ENCODE results near the gene NFE2L2.
"Not testable (repeated sequence)": the region's sequence is repeated elsewhere in the genome, so short reads cannot be mapped to it uniquely, and the experiment has no call there.

Gene NFE2L2

GRCh38 chr2:177221970-177222369 lies 42.6 kb downstream of the NFE2L2 start:
- H4K91ac ChIP-seq (ENCODE audit: low read depth, low read length, poor library complexity) = no peak overlapping the region
- no peak overlapping the region for H3K9ac ChIP-seq (ENCODE audit: low read depth, low read length, poor library complexity)
- H3K27me3 ChIP-seq (ENCODE audit: control insufficient read depth in 3 of 3, insufficient read depth in 3 of 3, low read depth in 1 of 3, low read length in 3 of 3) = no peaks in the 10 kb centered on the region
- no peak overlapping the region for H2BK5ac ChIP-seq (ENCODE audit: low read length)
- H2BK120ac ChIP-seq (ENCODE audit: low read depth, low read length) = no peak overlapping the region
- no peak overlapping the region for H3K23ac ChIP-seq (ENCODE audit: low read depth, low read length, poor library complexity)
- no peak overlapping the region for H2BK15ac ChIP-seq (ENCODE audit: low read length)
- H3K79me1 ChIP-seq (ENCODE audit: low read depth, low read length) = peaks cover 4% of the 10 kb centered on the region
- WGBS, 2 donors (ENCODE audit: extremely low coverage in 2 of 2, insufficient read length in 2 of 2, insufficient replicate concordance in 1 of 2) = no CpG with 5 or more reads among the region's 3 CpGs
- H3K14ac ChIP-seq (ENCODE audit: low read length) = no peak overlapping the region
- H2AK5ac ChIP-seq (ENCODE audit: low read depth, low read length) = no peak overlapping the region
- H3K18ac ChIP-seq (ENCODE audit: low read length) = no peak overlapping the region
- H3K36me3 ChIP-seq (replicated peaks in 1 of 2; ENCODE audit: control insufficient read depth in 2 of 2, insufficient read depth in 2 of 2, low read length in 2 of 2) = peaks cover 24 to 77% of the 10 kb centered on the region in 2 donors
- no peak overlapping the region for H2AFZ ChIP-seq (ENCODE audit: low read length)
- no peaks in the 10 kb centered on the region for H3K4me1 ChIP-seq (ENCODE audit: control insufficient read depth in 2 of 2, insufficient read depth in 1 of 2, low read depth in 1 of 2, low read length in 2 of 2)
- H3K27ac ChIP-seq (replicated peaks; ENCODE audit: low read length) = no peak overlapping the region
- no peak overlapping the region for H2BK12ac ChIP-seq (ENCODE audit: low read length)
- no peak overlapping the region for H3K4me3 ChIP-seq (ENCODE audit: low read length in 2 of 2)
- H3K4ac ChIP-seq (ENCODE audit: low read length) = no peak overlapping the region
- no peak for DNase-seq (ENCODE audit: low spot score)
- no peak overlapping the region for H4K8ac ChIP-seq (ENCODE audit: low read depth, low read length)
- no peaks in the 10 kb centered on the region for H3K9me3 ChIP-seq (replicated peaks in 1 of 2; ENCODE audit: control insufficient read depth in 2 of 2, insufficient read depth in 1 of 2, low read depth in 1 of 2, low read length in 2 of 2)
- no peak overlapping the region for H3K4me2 ChIP-seq (ENCODE audit: insufficient read depth, low read length, poor library complexity, severe bottlenecking)

- no peak overlapping the region for H3K18ac ChIP-seq (ENCODE audit: low read length)
- H2AFZ ChIP-seq (ENCODE audit: low read length) = no peak overlapping the region
These were observed 43.0 kb downstream of the NFE2L2 start for GRCh38 chr2:177221534-177221933.

GRCh38 chr2:177219787-177220186 lies 44.7 kb downstream of the NFE2L2 start:
- WGBS, 2 donors (ENCODE audit: extremely low coverage in 2 of 2, insufficient read length in 2 of 2, insufficient replicate concordance in 1 of 2) = no CpG with 5 or more reads among the region's 2 CpGs
- H2BK5ac ChIP-seq (ENCODE audit: low read length); H4K8ac ChIP-seq (ENCODE audit: low read depth, low read length); H3K4me1 ChIP-seq (ENCODE audit: control insufficient read depth in 2 of 2, insufficient read depth in 1 of 2, low read depth in 1 of 2, low read length in 2 of 2); H3K14ac ChIP-seq (ENCODE audit: low read length); H3K9ac ChIP-seq (ENCODE audit: low read depth, low read length, poor library complexity); H3K4me3 ChIP-seq (ENCODE audit: low read length in 2 of 2); H3K4ac ChIP-seq (ENCODE audit: low read length); H3K4me2 ChIP-seq (ENCODE audit: insufficient read depth, low read length, poor library complexity, severe bottlenecking); DNase-seq (ENCODE audit: low spot score); H3K23ac ChIP-seq (ENCODE audit: low read depth, low read length, poor library complexity); H2BK12ac ChIP-seq (ENCODE audit: low read length); H3K18ac ChIP-seq (ENCODE audit: low read length); H3K79me1 ChIP-seq (ENCODE audit: low read depth, low read length); H2AFZ ChIP-seq (ENCODE audit: low read length); H3K27me3 ChIP-seq (ENCODE audit: control insufficient read depth in 3 of 3, insufficient read depth in 3 of 3, low read depth in 1 of 3, low read length in 3 of 3); H2BK15ac ChIP-seq (ENCODE audit: low read length); H3K27ac ChIP-seq (replicated peaks; ENCODE audit: low read length); H3K9me3 ChIP-seq (replicated peaks in 1 of 2; ENCODE audit: control insufficient read depth in 2 of 2, insufficient read depth in 1 of 2, low read depth in 1 of 2, low read length in 2 of 2); H2AK5ac ChIP-seq (ENCODE audit: low read depth, low read length); H4K91ac ChIP-seq (ENCODE audit: low read depth, low read length, poor library complexity); H2BK120ac ChIP-seq (ENCODE audit: low read depth, low read length): not testable (repeated sequence)
- peaks cover 29 to 96% of the 10 kb centered on the region in 2 donors for H3K36me3 ChIP-seq (replicated peaks in 1 of 2; ENCODE audit: control insufficient read depth in 2 of 2, insufficient read depth in 2 of 2, low read length in 2 of 2)

More at GRCh38 chr2:177221534-177221933, 43.0 kb downstream of the NFE2L2 start:
- Histone ChIP-seq H3K4me3 (ENCODE audit: low read length in 2 of 2) (no peak overlapping the region), H2AK5ac (ENCODE audit: low read depth, low read length) (no peak overlapping the region), H2BK15ac (ENCODE audit: low read length) (no peak overlapping the region), H3K79me1 (ENCODE audit: low read depth, low read length) (peaks cover 4% of the 10 kb centered on the region), H3K4me2 (ENCODE audit: insufficient read depth, low read length, poor library complexity, severe bottlenecking) (no peak overlapping the region), H2BK12ac (ENCODE audit: low read length) (no peak overlapping the region), H3K4me1 (ENCODE audit: control insufficient read depth in 2 of 2, insufficient read depth in 1 of 2, low read depth in 1 of 2, low read length in 2 of 2) (no peaks in the 10 kb centered on the region), H3K9me3 (replicated peaks in 1 of 2; ENCODE audit: control insufficient read depth in 2 of 2, insufficient read depth in 1 of 2, low read depth in 1 of 2, low read length in 2 of 2) (no peaks in the 10 kb centered on the region), H3K27me3 (ENCODE audit: control insufficient read depth in 3 of 3, insufficient read depth in 3 of 3, low read depth in 1 of 3, low read length in 3 of 3) (no peaks in the 10 kb centered on the region), H3K4ac (ENCODE audit: low read length) (no peak overlapping the region), H4K91ac (ENCODE audit: low read depth, low read length, poor library complexity) (no peak overlapping the region), H3K27ac (replicated peaks; ENCODE audit: low read length) (no peak overlapping the region), H3K14ac (ENCODE audit: low read length) (no peak overlapping the region), H4K8ac (ENCODE audit: low read depth, low read length) (no peak overlapping the region), H3K36me3 (replicated peaks in 1 of 2; ENCODE audit: control insufficient read depth in 2 of 2, insufficient read depth in 2 of 2, low read length in 2 of 2) (peaks cover 25 to 81% of the 10 kb centered on the region in 2 donors), H3K9ac (ENCODE audit: low read depth, low read length, poor library complexity) (no peak overlapping the region), H3K23ac (ENCODE audit: low read depth, low read length, poor library complexity) (no peak overlapping the region), H2BK5ac (ENCODE audit: low read length) (no peak overlapping the region), H2BK120ac (ENCODE audit: low read depth, low read length) (no peak overlapping the region)
- WGBS, 2 donors (ENCODE audit: extremely low coverage in 2 of 2, insufficient read length in 2 of 2, insufficient replicate concordance in 1 of 2) = no CpG with 5 or more reads among the region's 3 CpGs
- no peak for DNase-seq (ENCODE audit: low spot score)

GRCh38 chr2:177217247-177217843 lies 47.2 kb downstream of the NFE2L2 start:
- Histone ChIP-seq H3K23ac (ENCODE audit: low read depth, low read length, poor library complexity) (no peak overlapping the region), H3K4me2 (ENCODE audit: insufficient read depth, low read length, poor library complexity, severe bottlenecking) (no peak overlapping the region), H3K27me3 (ENCODE audit: control insufficient read depth in 3 of 3, insufficient read depth in 3 of 3, low read depth in 1 of 3, low read length in 3 of 3) (no peaks in the 10 kb centered on the region), H4K91ac (ENCODE audit: low read depth, low read length, poor library complexity) (no peak overlapping the region), H3K9me3 (replicated peaks in 1 of 2; ENCODE audit: control insufficient read depth in 2 of 2, insufficient read depth in 1 of 2, low read depth in 1 of 2, low read length in 2 of 2) (no peaks in the 10 kb centered on the region), H3K18ac (ENCODE audit: low read length) (no peak overlapping the region), H3K79me1 (ENCODE audit: low read depth, low read length) (peaks cover 4% of the 10 kb centered on the region), H2BK12ac (ENCODE audit: low read length) (no peak overlapping the region), H2AFZ (ENCODE audit: low read length) (no peak overlapping the region), H3K36me3 (replicated peaks in 1 of 2; ENCODE audit: control insufficient read depth in 2 of 2, insufficient read depth in 2 of 2, low read length in 2 of 2) (peaks cover 25 to 87% of the 10 kb centered on the region in 2 donors), H3K4ac (ENCODE audit: low read length) (no peak overlapping the region), H2AK5ac (ENCODE audit: low read depth, low read length) (no peak overlapping the region), H3K4me3 (ENCODE audit: low read length in 2 of 2) (no peak overlapping the region), H3K27ac (replicated peaks; ENCODE audit: low read length) (no peak overlapping the region), H4K8ac (ENCODE audit: low read depth, low read length) (no peak overlapping the region), H2BK5ac (ENCODE audit: low read length) (no peak overlapping the region), H3K14ac (ENCODE audit: low read length) (no peak overlapping the region), H3K4me1 (ENCODE audit: control insufficient read depth in 2 of 2, insufficient read depth in 1 of 2, low read depth in 1 of 2, low read length in 2 of 2) (no peaks in the 10 kb centered on the region), H3K9ac (ENCODE audit: low read depth, low read length, poor library complexity) (no peak overlapping the region), H2BK120ac (ENCODE audit: low read depth, low read length) (no peak overlapping the region), H2BK15ac (ENCODE audit: low read length) (no peak overlapping the region)
- WGBS, 2 donors (ENCODE audit: extremely low coverage in 2 of 2, insufficient read length in 2 of 2, insufficient replicate concordance in 1 of 2) = no CpG with 5 or more reads among the region's 5 CpGs
- DNase-seq (ENCODE audit: low spot score) = no peak
